OCI-LY7 (cell line): ENCODE measurements around the gene KCNK1. TPM values are rescaled to one million over a fixed set of nuclear protein-coding genes. Genes with fewer than 3 reads are reported as not detected.

Experiments
- BruUV-seq: library from RNA; stranded (reverse); fragments of 400-500 nt; replicated peaks from 2 replicates; lab custom pipeline; 2021; lab: Mats Ljungman, UMichigan
- CTCF ChIA-PET: fragments of 300-600 bp; sonication (Branson Sonifier 250); formaldehyde crosslinking; loops from one replicate; lab custom pipeline; 2022; ENCODE audit warnings: antibody characterized with exemption; ENCODE audit not compliant: unreplicated experiment; lab: Charles Lee
- POLR2A ChIA-PET: fragments of 300-600 bp; sonication (Branson Sonifier 250); formaldehyde crosslinking; loops from one replicate; lab custom pipeline; 2022; ENCODE audit warnings: antibody characterized with exemption; lab: Charles Lee
- DNase-seq: peaks from one replicate; pipeline ENCODE4 v3.0.0-alpha.2; 2015; ENCODE audit warnings: low spot score
- H2AFZ ChIP-seq: fragments of 200-600 bp; sonication (generic), shearing (Covaris generic); 2 replicates; pipeline ENCODE4 v1.6.1; 2014; ENCODE audit warnings: mild to moderate bottlenecking, antibody characterized with exemption, low read length, moderate library complexity
- H3K27ac ChIP-seq: fragments of 200-600 bp; sonication (generic); 2 replicates; pipeline ENCODE4 v1.5.1; 2014; ENCODE audit warnings: mixed run types, low read depth, mild to moderate bottlenecking, moderate library complexity, low read length, inconsistent platforms; ENCODE audit not compliant: poor library complexity, severe bottlenecking
- H3K36me3 ChIP-seq: fragments of 200-600 bp; sonication (generic); 2 replicates; pipeline ENCODE4 v1.6.1; 2014; ENCODE audit warnings: mild to moderate bottlenecking, antibody characterized with exemption, low read length, moderate library complexity, mixed read lengths; ENCODE audit not compliant: insufficient read depth
- H3K4me1 ChIP-seq: fragments of 200-600 bp; sonication (generic); 2 replicates; pipeline ENCODE4 v1.5.1; 2014; ENCODE audit warnings: mild to moderate bottlenecking, low read length; ENCODE audit not compliant: insufficient read depth, poor library complexity, severe bottlenecking
- H3K4me2 ChIP-seq: fragments of 200-600 bp; sonication (generic); 2 replicates; pipeline ENCODE4 v1.6.1; 2014; ENCODE audit warnings: mild to moderate bottlenecking, low read length
- H3K4me3 ChIP-seq: fragments of 200-600 bp; sonication (generic); 2 replicates; pipeline ENCODE4 v1.5.1; 2014; ENCODE audit warnings: mild to moderate bottlenecking, low read depth, low read length; ENCODE audit not compliant: poor library complexity, severe bottlenecking
- H3K79me2 ChIP-seq: fragments of 200-600 bp; sonication (generic); 2 replicates; pipeline ENCODE4 v1.6.1; 2016; ENCODE audit warnings: low read depth, mild to moderate bottlenecking, low read length, moderate library complexity, mixed read lengths; ENCODE audit not compliant: insufficient read depth
- H3K9me2 ChIP-seq: fragments of 200-600 bp; sonication (generic); 2 replicates; pipeline ENCODE4 v1.6.1; 2016; ENCODE audit warnings: mild to moderate bottlenecking, low read length, mixed read lengths; ENCODE audit not compliant: insufficient read depth
- H3K9me3 ChIP-seq: fragments of 200-600 bp; sonication (generic); 2 replicates; pipeline ENCODE4 v1.6.1; 2014; ENCODE audit warnings: mild to moderate bottlenecking, mixed run types, low read length, mixed read lengths
- H4K20me1 ChIP-seq: fragments of 200-600 bp; sonication (generic); 2 replicates; pipeline ENCODE4 v1.6.1; 2014; ENCODE audit warnings: mild to moderate bottlenecking, antibody characterized with exemption, low read length, moderate library complexity, mixed read lengths; ENCODE audit not compliant: insufficient read depth
- EZH2phosphoT487 ChIP-seq: fragments of 200-600 bp; sonication (generic); IDR thresholded peaks from 2 replicates; pipeline ENCODE4 v1.6.1; 2018; ENCODE audit warnings: low read depth, borderline replicate concordance, mild to moderate bottlenecking, mixed run types, antibody characterized with exemption, low read length, moderate library complexity, mixed read lengths
- intact Hi-C: fragments of 100-400 bp; cut with micrococcal nuclease; formaldehyde crosslinking; loops from one replicate; pipeline ENCODE4 v1.10.0; 2022; ENCODE audit not compliant: unreplicated experiment
- total RNA-seq, 2 experiments: library from RNA; depleted of rRNA in 1 of 2; stranded (reverse); fragments of >200 nt in 1 of 2; shearing (Covaris generic) in 1 of 2; gene quantifications; 2 replicates each; pipeline ENCODE4 v1.2.3, GENCODE V29; 2014 to 2022
- TF ChIP-seq, protein P1 (sequence below): fragments of 200-600 bp; sonication (generic); conservative IDR thresholded peaks from 2 replicates; pipeline ENCODE4 v1.5.1; 2014; ENCODE audit warnings: mild to moderate bottlenecking, antibody characterized with exemption, low read length, moderate library complexity, mixed read lengths

KCNK1 gene
- total RNA-seq, 2 experiments from 2014 or later, result not detected

DNA sequence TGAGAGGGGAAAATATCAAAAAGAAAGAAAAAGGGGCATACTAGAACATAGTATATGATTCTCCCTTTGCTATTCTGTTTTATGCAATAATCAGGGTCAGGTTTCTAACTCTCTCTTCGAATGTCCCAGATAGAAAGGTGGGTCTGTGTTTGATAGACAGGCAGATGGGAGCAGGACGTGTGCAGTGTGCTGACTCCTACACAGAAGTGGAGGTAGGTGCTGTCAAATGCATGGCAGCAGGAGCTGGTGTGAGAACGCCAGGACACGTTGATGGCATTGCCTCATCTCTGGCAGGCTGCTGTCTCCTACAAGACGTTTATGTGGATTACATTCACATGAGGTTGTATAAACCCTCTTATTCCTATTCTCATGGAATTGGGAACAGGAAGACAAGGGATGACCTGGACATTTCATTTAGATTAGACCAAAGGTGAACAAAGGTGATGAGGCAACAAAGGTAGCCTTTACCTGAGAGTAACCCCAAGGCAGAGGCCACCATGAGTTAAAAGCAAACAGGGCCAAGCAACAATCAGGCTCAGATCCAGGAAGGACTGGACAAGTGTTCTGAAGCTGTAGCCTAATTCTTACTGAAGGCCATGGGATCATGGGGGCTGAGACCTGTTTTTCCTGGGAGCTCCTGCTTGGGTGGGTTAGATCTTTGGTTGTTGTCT, 37.8 kb downstream of the KCNK1 start:
- no peak overlapping the region for H3K4me2 ChIP-seq
- no peak overlapping the region for H3K4me3 ChIP-seq
- no peak overlapping the region for H2AFZ ChIP-seq
- CTCF ChIA-PET, result no interaction called here
- H4K20me1 ChIP-seq, result no peaks in the 10 kb centered on the region
- no peaks in the 10 kb centered on the region for H3K9me2 ChIP-seq
- POLR2A ChIA-PET, result no interaction called here
- H3K9me3 ChIP-seq, result no peaks in the 10 kb centered on the region
- no peaks in the 10 kb centered on the region for H3K36me3 ChIP-seq
- intact Hi-C loops, result no loop called here
- H3K27ac ChIP-seq, result no peak overlapping the region
- H3K79me2 ChIP-seq, result no peaks in the 10 kb centered on the region
- H3K4me1 ChIP-seq, result no peaks in the 10 kb centered on the region
- no peak for DNase-seq
- TF ChIP-seq, protein P1, sequence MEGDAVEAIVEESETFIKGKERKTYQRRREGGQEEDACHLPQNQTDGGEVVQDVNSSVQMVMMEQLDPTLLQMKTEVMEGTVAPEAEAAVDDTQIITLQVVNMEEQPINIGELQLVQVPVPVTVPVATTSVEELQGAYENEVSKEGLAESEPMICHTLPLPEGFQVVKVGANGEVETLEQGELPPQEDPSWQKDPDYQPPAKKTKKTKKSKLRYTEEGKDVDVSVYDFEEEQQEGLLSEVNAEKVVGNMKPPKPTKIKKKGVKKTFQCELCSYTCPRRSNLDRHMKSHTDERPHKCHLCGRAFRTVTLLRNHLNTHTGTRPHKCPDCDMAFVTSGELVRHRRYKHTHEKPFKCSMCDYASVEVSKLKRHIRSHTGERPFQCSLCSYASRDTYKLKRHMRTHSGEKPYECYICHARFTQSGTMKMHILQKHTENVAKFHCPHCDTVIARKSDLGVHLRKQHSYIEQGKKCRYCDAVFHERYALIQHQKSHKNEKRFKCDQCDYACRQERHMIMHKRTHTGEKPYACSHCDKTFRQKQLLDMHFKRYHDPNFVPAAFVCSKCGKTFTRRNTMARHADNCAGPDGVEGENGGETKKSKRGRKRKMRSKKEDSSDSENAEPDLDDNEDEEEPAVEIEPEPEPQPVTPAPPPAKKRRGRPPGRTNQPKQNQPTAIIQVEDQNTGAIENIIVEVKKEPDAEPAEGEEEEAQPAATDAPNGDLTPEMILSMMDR, result no peak
- TF ChIP-seq EZH2phosphoT487, result no peak
- no TSS peak for BruUV-seq

DNA sequence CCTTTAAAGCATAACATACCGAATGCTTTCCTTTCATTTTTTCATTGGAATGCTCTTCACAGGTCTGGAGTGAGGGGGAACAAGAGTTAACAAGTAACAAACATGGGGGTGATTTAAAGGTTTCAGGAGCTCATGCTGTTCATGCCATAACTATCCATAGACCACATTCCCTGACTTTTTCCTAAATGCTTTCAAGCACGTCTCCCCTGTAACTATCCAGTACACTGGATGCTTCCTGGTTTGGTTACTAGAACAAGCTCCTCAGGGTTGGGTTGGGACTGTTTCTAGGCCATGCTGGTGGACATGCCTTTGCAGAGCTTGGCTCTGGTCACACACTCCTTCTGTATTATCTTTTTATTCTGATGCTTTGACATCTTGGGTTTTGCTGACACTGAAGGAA, 38.6 kb downstream of the KCNK1 start:
- Histone ChIP-seq H3K4me1 (no peaks in the 10 kb centered on the region), H3K4me2 (no peak overlapping the region), H3K4me3 (no peak overlapping the region), H4K20me1 (no peaks in the 10 kb centered on the region), H3K9me3 (no peaks in the 10 kb centered on the region), H3K36me3 (no peaks in the 10 kb centered on the region), H2AFZ (no peak overlapping the region), H3K79me2 (no peaks in the 10 kb centered on the region), H3K9me2 (no peaks in the 10 kb centered on the region), H3K27ac (no peak overlapping the region)
- TF ChIP-seq, protein P1, result no peak
- TF ChIP-seq EZH2phosphoT487, result no peak
- no peak for DNase-seq
- intact Hi-C loops, result no loop called here
- POLR2A ChIA-PET, result no interaction called here
- no TSS peak for BruUV-seq
- CTCF ChIA-PET, result no interaction called here

DNA sequence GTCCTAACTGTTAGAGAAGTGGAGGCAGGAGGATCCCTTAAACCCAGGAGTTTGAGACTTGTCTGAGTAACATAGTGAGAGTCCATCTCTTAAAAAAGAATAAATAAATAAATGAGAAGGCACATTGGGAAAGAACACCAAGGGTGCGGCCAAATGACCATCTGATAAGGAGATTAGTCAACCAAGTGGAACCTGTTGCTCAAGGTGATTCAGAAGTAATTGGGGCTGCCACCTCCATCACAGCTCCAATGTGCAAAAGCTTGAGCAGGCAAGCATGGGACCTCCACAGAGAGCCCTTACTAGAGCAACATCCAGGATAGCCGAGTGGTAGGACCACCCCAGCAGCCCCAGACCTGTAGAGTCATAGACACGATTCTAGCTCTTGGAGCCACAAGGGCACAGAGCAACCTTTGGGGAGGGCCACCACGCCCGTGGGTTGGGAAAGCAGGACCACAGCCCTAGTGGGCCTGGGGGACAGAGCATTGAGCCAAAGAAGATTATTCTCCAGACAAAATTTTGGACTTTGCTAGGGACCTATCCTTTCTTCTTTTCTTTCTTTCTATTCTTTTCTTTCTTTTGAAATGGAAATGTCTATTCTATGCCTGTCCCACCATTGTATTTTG, 40.9 kb downstream of the KCNK1 start:
- TF ChIP-seq EZH2phosphoT487, result no peak
- TF ChIP-seq, protein P1, result no peak
- BruUV-seq, result no TSS peak

More for the DNA sequence above, 40.9 kb downstream of the KCNK1 start:
- Histone ChIP-seq H2AFZ (no peak overlapping the region), H3K4me3 (no peak overlapping the region), H3K9me2 (no peaks in the 10 kb centered on the region), H3K4me1 (no peaks in the 10 kb centered on the region), H3K27ac (no peak overlapping the region), H3K79me2 (no peaks in the 10 kb centered on the region), H4K20me1 (no peaks in the 10 kb centered on the region), H3K4me2 (no peak overlapping the region), H3K36me3 (no peaks in the 10 kb centered on the region), H3K9me3 (no peaks in the 10 kb centered on the region)
- CTCF ChIA-PET, result no interaction called here
- POLR2A ChIA-PET, result no interaction called here
- intact Hi-C loops, result no loop called here
- DNase-seq, result no peak
